ENCODE results near the gene WRAP73. TPM values are rescaled to one million over a fixed set of nuclear protein-coding genes. Genes with fewer than 3 reads are reported as not detected.
A peak's percentile ranks its signal among the peaks of the same experiment; 100 is the strongest.

Gene WRAP73
- total and polyA plus RNA-seq, 9 of the 15 experiments (the other 6 are each of a cell fraction or from before 2014, with no cell fraction given), result 4.3 to 51.8 (median 30.1) TPM

- TF ChIP-seq NKRF (IDR thresholded peaks at IDR 0.05; ENCODE audit: borderline replicate concordance) (0 out of 2 replicates have a peak, but pooled peaks have one; percentile 29), PML (IDR thresholded peaks at IDR 0.05; ENCODE audit: low read length) (no peak), E2F5 (CRISPR knock-in tag; IDR thresholded peaks at IDR 0.05) (no peak), ZNF766 (CRISPR knock-in tag; conservative IDR thresholded peaks at IDR 0.05) (no peak), NFXL1 (CRISPR knock-in tag; IDR thresholded peaks at IDR 0.05) (no peak), NBN (IDR thresholded peaks at IDR 0.05; ENCODE audit: low read depth) (no peak), C11orf30 (IDR thresholded peaks at IDR 0.05; ENCODE audit: low read depth) (no peak), MEIS2 (IDR thresholded peaks at IDR 0.05; ENCODE audit: partially characterized antibody) (peak; percentile 60), POLR3A (IDR thresholded peaks at IDR 0.05; ENCODE audit: borderline replicate concordance, extremely low read depth, insufficient read depth, insufficient read length) (no peak), ZNF165 (CRISPR knock-in tag; IDR thresholded peaks at IDR 0.05; ENCODE audit: borderline replicate concordance) (no peak), RNF2 (IDR thresholded peaks at IDR 0.05) (no peak), POLR3G (IDR thresholded peaks at IDR 0.05; ENCODE audit: extremely low read depth, insufficient read length, insufficient replicate concordance) (no peak), MTA3 (IDR thresholded peaks at IDR 0.05; ENCODE audit: borderline replicate concordance) (peak; percentile 71), WHSC1 (IDR thresholded peaks at IDR 0.05; ENCODE audit: low read length) (no peak), TSHZ1 (CRISPR knock-in tag; IDR thresholded peaks at IDR 0.05) (no peak), ZNF551 (CRISPR knock-in tag; IDR thresholded peaks at IDR 0.05) (no peak), SIRT6 (IDR thresholded peaks at IDR 0.05; ENCODE audit: low read depth, low read length) (no peak), TEAD1 (CRISPR knock-in tag; IDR thresholded peaks at IDR 0.05) (peak in 1 of 2 experiments; percentile 45; a peak in 1 of 4 replicates), NFIX (CRISPR knock-in tag; IDR thresholded peaks at IDR 0.05; ENCODE audit: low read depth) (no peak), LEF1 (IDR thresholded peaks at IDR 0.05) (no peak), ZNF445 (CRISPR knock-in tag; IDR thresholded peaks at IDR 0.05; ENCODE audit: low read depth) (no peak), PHTF2 (CRISPR knock-in tag; IDR thresholded peaks at IDR 0.05) (no peak), POLR2A (conservative IDR thresholded peaks at IDR 0.05) (no peak), ZNF174 (CRISPR knock-in tag; IDR thresholded peaks at IDR 0.05) (no peak), TGIF2 (CRISPR knock-in tag; IDR thresholded peaks at IDR 0.05) (no peak), ZNF41 (CRISPR knock-in tag; conservative IDR thresholded peaks at IDR 0.05) (no peak)
Measured at GRCh38 chr1:3625151-3625907, 24.6 kb downstream of the WRAP73 start (continued).
